ENCODE data around the gene NSMCE1. TPM values are rescaled to one million over a fixed set of nuclear protein-coding genes. Genes with fewer than 3 reads are reported as not detected.

Gene NSMCE1
- total RNA-seq, 1 donor from 2014 or later = 72.0 TPM

DNA sequence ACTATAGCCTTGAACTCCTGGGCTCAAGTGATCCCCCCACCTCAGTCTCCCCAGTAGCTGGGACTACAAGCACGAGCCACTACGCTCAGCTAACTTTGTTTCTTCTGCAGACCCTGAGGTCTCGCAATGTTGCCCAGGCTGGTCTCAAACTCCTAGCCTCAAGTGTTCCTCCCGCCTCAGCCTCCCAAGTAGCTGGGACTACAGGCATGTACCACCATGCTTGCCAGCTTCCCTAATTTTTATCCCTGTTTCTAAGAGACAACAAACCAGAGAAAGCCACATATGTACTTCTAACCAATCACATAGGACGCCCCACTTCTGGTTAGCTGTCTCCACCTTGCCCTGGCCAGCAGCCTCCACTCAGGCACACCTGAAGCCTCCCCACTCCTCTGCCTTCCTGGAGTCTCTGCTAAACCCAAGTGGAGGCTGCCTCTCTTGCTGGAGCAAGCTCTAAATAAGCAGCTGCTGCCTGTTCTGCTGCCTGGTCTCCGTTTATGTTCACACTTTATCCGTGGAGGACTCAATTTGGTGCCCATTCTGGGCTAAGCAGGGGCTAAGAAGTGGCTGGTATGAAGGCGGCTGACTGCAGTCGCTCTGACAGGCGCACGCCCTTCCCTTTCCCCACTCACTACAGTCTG, 24.7 kb downstream of the NSMCE1 start:
- DNase-seq (ENCODE audit: low spot score) = no peak

- DNase-seq (ENCODE audit: low spot score) = peak; percentile 41
Observed at GRCh38 chr16:27242868-27243590, 25.5 kb downstream of the NSMCE1 start.

DNA sequence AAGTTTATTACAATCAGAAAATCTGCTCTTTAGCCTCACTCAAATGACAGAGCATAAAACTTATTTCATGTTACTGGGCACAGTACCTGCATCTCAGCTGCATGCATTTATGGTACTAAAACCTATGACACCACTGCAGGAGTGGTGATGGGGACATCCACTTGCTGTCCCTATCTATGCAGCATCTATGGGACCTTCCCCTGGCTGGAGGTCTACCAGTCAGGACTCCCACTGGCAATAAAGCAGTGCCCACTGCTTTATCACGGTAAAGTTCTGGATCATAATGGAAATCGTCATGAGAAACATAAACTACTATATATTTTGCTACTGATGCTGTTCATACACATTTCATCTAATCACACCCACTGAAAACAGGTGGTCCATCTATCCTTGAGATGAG, 26.2 kb downstream of the NSMCE1 start:
- DNase-seq (ENCODE audit: low spot score) = no peak

DNA sequence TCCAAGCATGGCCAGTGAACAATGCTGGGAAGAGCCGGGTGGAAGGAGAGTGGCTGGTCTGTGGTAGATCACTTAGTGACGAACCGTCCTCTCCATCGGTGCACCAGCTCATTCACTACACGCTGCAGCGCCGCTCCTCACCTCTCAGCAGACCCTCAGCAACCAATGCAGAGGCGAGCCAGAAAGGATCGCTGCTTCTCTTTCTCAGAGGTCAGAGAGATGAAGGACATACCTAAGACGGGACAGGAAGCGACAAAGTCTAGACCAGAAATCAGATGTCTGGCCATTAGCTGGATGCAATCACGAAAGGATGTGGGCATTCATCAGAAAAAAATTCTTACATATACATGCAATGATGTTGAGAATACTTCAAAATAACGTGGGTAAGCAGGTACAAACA, 26.9 kb downstream of the NSMCE1 start:
- DNase-seq (ENCODE audit: low spot score) = no peak

DNA sequence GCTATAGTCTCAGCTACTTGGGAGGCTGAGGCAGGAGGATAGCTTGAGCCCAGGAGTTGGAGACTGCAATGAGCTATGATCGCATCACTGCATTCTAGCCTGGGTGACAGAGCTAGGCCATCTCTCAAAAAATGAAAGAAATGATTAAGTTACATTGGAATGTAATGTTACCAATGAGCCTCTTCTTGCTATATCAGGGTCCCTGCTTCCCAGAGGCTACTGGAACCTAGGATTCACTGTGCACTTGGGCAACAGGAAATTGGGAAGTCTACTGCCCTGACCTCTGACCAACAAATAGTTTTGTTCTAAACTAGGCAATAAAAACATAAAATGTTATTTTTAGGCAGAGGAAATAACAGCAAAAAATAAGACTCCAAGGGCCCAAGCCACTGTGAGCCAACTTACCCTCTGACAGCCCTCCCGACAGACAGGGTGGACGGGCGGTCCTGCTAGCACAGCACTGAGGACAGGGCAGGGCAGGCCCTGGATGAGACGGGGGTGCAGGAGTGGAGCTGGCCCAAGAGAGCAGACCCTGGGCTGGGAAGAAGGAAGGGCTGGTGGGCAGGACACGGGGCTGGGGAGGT, 27.5 kb downstream of the NSMCE1 start:
- no peak for DNase-seq (ENCODE audit: low spot score)

DNA sequence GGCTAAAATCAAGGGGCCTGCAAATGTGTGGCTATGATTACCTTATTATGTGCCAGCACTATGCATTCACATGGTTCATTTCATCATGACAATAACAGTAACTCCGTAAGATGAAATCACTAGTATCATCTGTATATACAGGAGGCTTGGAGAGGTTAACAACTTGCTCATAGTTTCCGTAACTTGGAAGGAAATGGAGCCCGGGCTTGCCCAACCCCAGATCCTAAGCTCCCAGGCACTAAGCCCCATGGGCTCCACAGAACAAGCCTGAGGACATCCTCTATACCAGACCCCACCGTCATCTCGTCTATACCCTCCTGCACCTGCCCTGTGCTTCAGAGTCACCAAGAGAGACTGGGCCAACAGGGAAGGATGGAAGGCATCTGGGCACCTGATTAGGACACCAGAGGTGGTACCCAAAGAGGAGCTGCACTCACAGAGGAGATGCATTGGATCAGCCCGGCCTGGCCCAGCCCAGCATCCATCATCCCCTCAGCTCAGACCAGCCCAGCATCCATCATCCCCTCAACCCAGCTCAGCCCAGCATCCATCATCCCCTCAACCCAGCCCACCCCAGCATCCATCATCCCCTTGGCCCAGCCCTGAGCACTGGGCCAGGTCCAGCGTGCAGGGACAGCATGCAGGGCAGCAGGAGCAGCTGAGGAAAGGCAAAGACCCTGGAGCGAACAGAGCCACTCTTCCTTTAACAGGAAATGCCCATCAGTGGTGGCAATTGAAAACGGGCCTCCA, 28.5 kb downstream of the NSMCE1 start:
- DNase-seq (ENCODE audit: low spot score) = no peak

GRCh38 chr16:27239026-27239425, 29.5 kb downstream of the NSMCE1 start:
- no peak for DNase-seq (ENCODE audit: low spot score)

DNA sequence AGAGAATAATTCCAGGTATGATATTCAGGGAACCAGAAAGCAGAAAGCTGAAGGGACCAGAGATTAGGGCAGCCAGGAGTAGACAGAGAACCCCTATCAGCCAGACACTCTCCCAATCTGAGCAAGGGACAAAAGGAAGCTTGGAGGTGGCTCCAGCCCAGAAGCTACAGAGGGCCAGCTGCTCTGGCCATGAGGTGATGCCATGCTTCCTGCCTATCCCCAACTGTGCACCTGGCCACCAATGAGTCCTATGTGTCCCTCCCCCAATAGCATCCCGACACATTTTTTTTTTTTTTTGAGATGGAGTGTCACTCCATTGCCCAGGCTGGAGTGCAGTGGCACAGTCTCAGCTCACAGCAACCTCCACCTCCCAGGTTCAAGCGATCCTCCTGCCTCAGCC, 30.0 kb downstream of the NSMCE1 start:
- DNase-seq (ENCODE audit: low spot score) = no peak

DNA sequence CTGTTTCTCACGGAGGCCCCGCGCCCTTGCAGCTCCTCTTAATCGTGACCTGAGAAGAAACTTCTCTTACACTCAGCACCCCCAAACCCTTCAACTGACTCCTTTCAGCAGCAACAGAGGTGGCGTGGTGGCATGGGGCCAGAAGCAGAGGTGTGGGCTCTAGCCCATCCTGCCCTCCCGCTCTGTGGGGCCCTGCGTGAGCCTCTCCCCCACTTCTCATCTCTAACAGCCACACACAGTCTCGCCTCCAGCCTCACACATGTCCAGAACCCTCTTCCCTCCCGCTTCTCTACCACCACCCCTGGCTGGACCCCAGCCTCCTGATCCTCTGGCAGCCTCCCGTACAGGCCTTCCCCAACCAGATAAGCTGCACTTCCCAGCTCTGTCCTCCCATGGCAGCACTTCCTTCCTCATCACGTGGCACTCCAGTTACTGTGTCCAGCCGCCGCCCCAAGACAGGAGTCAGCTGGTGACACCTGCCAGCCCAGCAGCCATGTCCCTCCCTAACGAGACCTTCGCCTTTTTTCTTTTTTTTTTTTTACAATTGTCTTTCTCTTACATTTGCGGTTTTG, 30.5 kb downstream of the NSMCE1 start:
- peak; percentile 73 for DNase-seq (ENCODE audit: low spot score)

DNA sequence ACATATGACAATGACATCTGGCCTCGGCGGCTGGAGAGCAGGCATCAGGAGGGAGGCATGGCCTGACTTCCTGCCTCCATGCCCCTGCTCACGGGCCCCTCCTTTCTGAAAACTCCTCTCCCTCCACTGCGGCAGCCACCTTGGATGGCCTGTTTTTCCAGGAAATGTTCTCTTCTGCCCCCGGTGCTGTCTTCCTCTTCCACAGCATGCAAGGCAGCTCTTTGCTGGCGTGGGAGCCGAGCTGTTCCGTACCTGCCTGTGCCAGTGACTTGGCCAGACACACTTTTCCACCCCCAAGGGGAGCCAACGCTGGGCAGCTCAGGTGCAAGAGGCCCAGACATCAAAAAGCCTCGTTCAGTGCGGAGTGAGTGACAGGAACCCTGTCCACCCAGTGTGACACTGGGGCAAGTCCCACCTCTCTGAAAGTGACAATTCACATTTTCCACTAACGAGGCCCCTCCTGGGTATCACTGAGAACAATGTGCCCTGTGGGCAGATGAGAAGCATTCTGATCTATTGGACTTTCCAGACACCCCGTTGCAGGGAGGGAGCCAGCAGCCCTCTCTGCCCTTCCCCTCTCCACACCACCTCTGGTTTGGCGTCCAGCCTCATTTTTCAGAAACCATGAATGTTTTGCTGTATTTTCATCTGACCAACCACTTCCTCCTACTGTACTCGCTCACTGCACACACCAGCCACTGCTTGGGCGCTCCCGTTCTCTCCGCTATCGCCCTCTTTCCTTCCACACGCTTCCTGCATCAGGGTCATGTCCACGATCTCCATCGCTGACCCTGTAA, 31.2 kb downstream of the NSMCE1 start:
- peak; percentile 41 for DNase-seq (ENCODE audit: low spot score)

GRCh38 chr16:27236635-27237218, 31.8 kb downstream of the NSMCE1 start:
- no peak for DNase-seq (ENCODE audit: low spot score)

DNA sequence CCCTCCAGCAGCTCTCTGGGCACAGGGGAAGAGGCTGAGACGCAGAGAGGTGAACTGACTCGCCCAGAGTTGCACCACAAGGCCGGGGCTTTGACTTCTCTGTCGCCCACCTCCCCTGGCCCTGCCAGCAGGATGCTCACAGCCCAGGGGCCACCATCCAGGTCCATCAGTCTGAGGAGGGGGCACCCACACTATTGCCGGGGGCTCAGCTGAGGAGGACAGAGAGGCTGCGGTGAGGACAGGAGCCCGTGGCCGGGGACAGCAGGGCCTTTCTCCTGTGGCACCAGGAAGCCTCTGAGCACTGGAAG, 32.7 kb downstream of the NSMCE1 start:
- DNase-seq (ENCODE audit: low spot score) = no peak

DNA sequence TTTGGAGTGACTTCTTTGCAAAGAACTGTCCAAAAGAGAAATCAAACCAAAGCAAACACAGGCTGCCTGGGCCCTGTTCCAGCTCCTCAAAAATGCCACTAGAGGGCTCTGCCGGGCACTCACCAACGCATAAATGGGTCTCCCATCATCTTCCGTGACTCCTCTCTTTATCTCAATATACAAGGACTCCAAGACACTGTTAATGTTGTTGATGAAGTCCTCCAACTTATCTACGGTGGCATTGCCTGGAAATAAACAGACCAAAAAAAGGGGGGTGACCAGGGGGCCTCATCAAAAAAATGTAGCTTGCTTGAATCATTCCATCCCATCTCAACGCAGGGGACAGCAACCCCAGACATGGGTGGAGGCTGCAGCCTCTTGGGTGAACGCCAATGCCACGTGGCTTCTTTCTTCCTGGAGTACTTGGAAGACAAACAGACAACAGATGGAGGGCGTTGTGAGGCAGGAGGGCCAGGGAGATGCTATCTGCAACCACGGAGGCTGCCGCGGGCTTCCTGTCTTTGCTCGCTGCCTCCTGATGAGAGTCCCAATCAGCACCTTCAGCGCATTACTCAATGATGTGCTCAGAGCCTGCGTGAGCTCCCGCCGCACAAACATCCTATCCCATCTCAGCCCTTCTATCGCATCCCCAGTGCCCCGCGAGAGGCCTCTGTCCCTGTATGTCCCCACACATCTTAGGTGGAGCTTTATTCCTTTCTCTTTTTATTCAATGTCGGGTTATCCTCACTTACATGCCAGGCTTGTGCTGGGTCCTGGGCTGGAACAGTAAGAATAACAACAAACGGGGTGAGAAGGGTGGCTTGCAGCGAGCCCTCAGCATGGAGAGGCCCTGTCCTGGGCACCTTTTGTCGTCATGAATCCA, 33.3 kb downstream of the NSMCE1 start:
- peak; percentile 90 for DNase-seq (ENCODE audit: low spot score)

- DNase-seq (ENCODE audit: low spot score) = no peak
Observed at GRCh38 chr16:27234603-27235002, 34.0 kb downstream of the NSMCE1 start.

DNA sequence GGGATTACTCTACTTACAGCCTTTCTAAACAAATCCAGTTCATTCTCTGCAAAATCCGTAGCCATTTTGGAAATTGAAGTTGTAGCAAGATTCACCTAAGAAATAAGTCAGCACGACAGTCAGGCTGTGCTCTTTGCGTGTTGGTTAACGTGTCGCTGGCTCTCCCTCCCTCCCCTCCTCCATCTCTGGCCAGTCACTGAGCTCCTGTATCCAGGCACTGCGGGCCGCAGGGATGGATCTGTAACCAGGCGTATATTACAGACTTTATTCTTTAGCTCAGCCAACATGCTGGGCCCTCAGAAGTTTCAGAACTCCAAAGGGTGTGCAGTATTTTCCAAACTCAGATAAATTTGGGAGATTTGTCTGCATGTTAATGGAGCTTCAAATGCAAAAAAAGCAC, 34.4 kb downstream of the NSMCE1 start:
- DNase-seq (ENCODE audit: low spot score) = no peak

DNA sequence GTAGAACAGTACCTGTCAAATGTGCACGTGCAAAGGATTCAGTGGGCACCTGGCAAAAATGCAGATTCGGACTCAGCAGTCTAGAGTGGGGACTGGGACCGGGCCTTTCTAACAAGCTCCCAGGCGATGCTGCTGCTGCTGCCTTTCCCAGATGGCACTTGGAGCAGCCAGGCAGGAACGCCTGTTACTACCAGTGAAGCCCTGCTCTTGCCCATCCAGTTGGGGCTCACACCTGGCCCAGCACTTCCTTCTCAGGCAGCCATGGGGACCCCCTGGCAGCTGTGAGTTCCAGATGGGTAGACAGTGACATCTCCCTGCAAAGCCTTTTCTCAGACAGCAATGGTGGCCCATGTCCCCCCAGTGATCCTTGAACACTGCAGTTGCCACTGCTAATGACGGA, 34.8 kb downstream of the NSMCE1 start:
- DNase-seq (ENCODE audit: low spot score) = no peak

- no peak for DNase-seq (ENCODE audit: low spot score)
Observed at GRCh38 chr16:27232901-27233625, 35.5 kb downstream of the NSMCE1 start.

DNA sequence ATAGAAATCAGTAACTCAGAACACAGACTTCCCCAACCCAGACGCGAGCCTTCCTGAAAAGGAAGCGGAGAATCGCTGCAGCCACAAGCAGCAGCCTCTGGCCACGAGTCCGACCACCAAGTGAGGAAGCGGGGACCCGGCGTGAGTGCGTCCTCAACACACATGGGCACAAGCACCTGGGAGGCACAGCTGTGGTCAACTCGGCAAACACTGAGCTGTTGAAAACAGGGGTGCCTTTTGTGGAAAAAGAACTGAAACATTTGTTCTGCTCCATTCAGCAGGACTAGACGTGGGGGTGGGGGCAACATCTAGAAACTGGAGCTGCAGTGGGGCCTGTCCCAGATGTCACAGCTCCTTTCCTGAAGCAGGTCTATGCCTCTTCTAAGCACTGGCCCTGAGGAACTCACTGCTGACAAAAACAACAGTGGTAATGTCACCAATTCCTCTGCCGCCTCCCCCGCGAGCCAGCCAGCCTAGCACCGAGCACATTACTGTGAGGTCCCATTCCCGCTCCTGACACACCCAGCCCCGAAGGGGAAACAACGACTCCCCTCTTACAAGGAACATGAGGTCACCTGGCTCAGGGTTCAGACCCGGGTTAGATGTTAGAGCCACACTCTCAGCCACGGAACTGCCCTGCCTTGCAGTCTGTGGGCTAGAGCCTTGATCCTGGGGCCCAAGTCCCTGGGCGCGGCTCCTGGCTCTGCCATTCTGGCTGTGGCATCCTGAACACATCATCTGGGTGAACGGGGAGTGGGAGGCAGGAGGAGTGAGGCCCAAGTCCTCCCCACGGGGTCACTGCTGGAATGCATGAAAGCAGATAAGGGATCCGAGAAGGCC, 36.3 kb downstream of the NSMCE1 start:
- no peak for DNase-seq (ENCODE audit: low spot score)

DNA sequence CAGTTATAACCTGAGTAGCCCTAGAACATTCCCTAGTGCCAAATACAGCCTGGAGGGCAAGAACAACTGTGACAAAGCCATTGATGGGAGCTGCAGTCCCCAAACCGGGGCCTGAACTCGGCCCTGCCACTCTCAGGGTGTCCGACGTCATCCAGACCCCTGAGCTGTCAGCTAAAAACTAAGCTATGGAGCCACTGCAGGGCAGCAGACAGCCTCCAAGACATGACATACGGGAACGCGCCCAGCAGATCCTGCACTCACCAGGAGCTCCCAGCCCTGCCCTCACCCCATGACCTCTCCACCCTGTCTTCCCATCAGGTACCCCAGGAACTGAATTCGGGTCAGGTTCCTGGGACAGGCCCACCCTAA, 36.9 kb downstream of the NSMCE1 start:
- DNase-seq (ENCODE audit: low spot score) = no peak

Measured in mucosa of gallbladder (tissue), 1 donor.